ENCODE data around the gene APOA1. TPM values are rescaled to one million over a fixed set of nuclear protein-coding genes. Genes with fewer than 3 reads are reported as not detected.

APOA1 gene
- 11.4 TPM for polyA plus RNA-seq (2013, experiment 1 of 2)
- 16.2 TPM for polyA plus RNA-seq (2013, experiment 2 of 2)

DNA sequence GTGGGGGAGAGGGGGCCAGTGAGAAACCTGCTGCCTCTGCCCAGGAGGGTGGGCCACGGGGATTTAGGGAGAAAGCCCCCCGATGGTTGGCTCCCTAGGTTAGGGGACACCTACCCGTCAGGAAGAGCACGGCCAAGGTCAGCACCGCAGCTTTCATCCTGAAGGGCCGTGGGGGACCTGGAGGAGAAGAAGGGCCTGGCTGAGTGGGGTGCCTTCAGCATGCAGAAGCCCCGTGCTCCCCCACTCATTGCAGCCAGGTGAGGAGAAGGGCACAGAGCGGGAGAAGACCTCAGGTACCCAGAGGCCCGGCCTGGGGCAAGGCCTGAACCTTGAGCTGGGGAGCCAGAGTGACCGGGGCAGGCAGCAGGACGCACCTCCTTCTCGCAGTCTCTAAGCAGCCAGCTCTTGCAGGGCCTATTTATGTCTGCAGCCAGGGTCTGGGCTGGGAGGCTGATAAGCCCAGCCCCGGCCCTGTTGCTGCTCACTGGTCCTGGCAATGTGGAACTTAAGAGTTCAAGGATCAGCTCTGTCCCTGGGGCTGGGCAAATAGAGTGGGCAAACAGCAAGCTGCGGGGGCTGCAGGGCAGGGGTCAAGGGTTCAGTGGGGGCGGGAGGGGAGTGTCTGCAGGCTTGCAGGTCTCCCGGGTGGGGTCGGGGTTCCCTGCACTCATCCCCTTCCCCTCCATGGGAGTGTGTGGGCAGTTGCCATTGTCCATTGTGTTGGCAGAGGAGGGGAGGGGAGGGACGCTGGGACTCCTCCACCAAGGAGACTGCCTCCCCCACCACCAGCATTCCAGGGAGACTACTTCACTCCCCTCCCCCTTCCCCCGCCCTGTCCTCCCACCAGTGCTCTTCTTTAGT, at the start of gene APOA1:
APOA1 (minus strand) TSS at position 392 of the 861 bp plus-strand sequence; CDS start at position 157, 235 bp downstream.
- H3K4me3 ChIP-seq (ENCODE audit: low read length), result no peak within 1 kb of the TSS
- H3K36me3 ChIP-seq (ENCODE audit: insufficient read depth, low read length), result no peaks in the 10 kb centered on the region
- H3K27me3 ChIP-seq (ENCODE audit: insufficient read depth, low read length), result peaks cover 7% of the 10 kb centered on the region
- H3K27ac ChIP-seq (ENCODE audit: low read depth, low read length), result peak within 1 kb of the TSS; percentile 28; the same call in 1 of the 2 replicates
- H3K9me3 ChIP-seq (ENCODE audit: insufficient read depth, low read depth, low read length), result no peaks in the 10 kb centered on the region
- H3K4me1 ChIP-seq (ENCODE audit: insufficient read depth, low read length), result peaks cover 5% of the 10 kb centered on the region; the same call in 1 of the 2 replicates
- no peak within 1 kb of the TSS for H3K9ac ChIP-seq (ENCODE audit: low read depth, low read length)
- WGBS, result 76% methylated on average over 15 of the region's 19 CpGs

DNA sequence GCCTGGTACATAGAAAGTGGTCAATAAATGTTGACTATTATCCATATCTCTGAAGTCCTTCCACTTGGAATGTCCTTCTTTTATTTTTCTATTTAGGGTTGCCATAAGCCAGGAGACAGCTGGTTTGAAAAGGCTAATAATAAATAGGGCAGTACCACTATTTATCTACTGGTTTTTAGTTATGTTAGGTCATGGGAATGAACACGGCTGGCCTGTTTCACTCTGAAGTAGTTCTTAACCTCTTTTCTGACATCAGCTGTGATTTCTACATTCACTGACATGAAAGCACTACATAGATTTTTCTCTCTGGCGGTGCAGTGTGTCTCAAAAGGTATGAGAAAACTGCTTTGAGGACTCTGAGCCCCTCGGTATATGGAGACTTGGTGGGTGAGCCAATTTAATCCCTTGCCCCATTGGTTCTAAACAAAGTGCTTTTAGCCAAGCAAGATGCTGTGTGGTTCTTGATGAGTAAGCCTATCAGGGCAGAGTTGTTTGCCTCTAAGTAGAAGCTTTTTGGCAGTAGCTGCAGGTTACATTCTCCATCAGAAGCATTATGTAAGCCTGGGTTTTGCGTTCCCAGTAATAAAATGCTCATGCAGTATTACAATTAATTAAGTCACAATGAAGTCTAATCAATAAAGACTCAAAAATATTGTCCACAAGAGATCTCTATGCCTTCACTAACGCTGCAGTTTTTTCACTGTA, 48.7 kb upstream of the APOA1 start:
- 98% methylated on average over 4 of the region's 5 CpGs for WGBS
- H3K27me3 ChIP-seq (ENCODE audit: insufficient read depth, low read length), result no peaks in the 10 kb centered on the region
- no peak overlapping the region for H3K27ac ChIP-seq (ENCODE audit: low read depth, low read length)
- no peak overlapping the region for H3K9ac ChIP-seq (ENCODE audit: low read depth, low read length)
- no peaks in the 10 kb centered on the region for H3K4me1 ChIP-seq (ENCODE audit: insufficient read depth, low read length)
- H3K9me3 ChIP-seq (ENCODE audit: insufficient read depth, low read depth, low read length), result no peaks in the 10 kb centered on the region
- no peak overlapping the region for H3K4me3 ChIP-seq (ENCODE audit: low read length)
- peaks cover 2% of the 10 kb centered on the region; the same call in 1 of the 2 replicates for H3K36me3 ChIP-seq (ENCODE audit: insufficient read depth, low read length)

GRCh38 chr11:116882386-116882785, 45.0 kb upstream of the APOA1 start:
- no peaks in the 10 kb centered on the region for H3K27me3 ChIP-seq (ENCODE audit: insufficient read depth, low read length)
- no peaks in the 10 kb centered on the region for H3K4me1 ChIP-seq (ENCODE audit: insufficient read depth, low read length)
- H3K9me3 ChIP-seq (ENCODE audit: insufficient read depth, low read depth, low read length), result no peaks in the 10 kb centered on the region
- H3K9ac ChIP-seq (ENCODE audit: low read depth, low read length), result no peak overlapping the region
- no peaks in the 10 kb centered on the region for H3K36me3 ChIP-seq (ENCODE audit: insufficient read depth, low read length)
- H3K4me3 ChIP-seq (ENCODE audit: low read length), result no peak overlapping the region
- H3K27ac ChIP-seq (ENCODE audit: low read depth, low read length), result no peak overlapping the region

GRCh38 chr11:116881143-116881542, 43.7 kb upstream of the APOA1 start:
- Histone ChIP-seq H3K27me3 (ENCODE audit: insufficient read depth, low read length) (no peaks in the 10 kb centered on the region), H3K4me1 (ENCODE audit: insufficient read depth, low read length) (no peaks in the 10 kb centered on the region), H3K27ac (ENCODE audit: low read depth, low read length) (no peak overlapping the region), H3K9ac (ENCODE audit: low read depth, low read length) (no peak overlapping the region), H3K36me3 (ENCODE audit: insufficient read depth, low read length) (no peaks in the 10 kb centered on the region), H3K4me3 (ENCODE audit: low read length) (no peak overlapping the region), H3K9me3 (ENCODE audit: insufficient read depth, low read depth, low read length) (no peaks in the 10 kb centered on the region)
- 93% methylated on average over 6 of the region's 6 CpGs for WGBS

DNA sequence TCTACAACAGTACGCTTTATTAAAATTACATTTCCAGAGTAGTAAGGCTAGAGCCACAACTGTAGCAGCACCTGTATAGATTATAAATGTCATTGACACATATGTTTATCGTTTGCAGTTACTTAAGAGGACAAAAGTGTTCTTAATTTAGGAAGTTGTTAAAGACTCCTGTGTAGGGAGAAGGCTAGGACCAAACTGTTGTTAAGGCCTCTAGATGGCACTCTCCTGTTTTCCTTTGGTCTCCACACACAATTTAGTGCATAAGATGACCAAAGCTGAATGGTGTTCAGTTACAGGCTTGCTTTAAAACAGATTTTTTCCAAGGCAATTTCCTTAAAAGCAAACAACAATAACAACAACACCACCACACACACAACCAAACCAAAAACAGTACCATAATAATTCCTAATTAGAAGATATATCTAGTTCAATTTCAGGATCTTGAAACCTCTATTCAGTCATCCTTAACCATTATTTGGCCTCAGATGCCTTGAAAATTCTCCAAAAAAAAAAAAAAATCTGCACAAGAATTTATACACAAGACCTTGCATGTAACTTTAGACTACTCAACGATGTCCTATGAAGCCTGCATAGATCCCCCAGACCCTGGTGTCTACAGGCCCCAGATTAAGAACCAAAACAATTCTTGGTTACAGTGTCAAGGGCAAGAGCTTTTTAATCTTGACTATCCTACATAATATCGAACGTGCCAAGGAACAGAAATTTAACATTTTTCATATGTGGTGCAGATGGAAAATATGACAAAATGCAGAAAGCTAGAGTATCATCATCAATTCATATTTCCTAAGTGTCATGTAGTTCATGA, 42.6 kb upstream of the APOA1 start:
- H3K4me1 ChIP-seq (ENCODE audit: insufficient read depth, low read length), result no peaks in the 10 kb centered on the region
- no peak overlapping the region for H3K4me3 ChIP-seq (ENCODE audit: low read length)
- no peaks in the 10 kb centered on the region for H3K9me3 ChIP-seq (ENCODE audit: insufficient read depth, low read depth, low read length)
- H3K36me3 ChIP-seq (ENCODE audit: insufficient read depth, low read length), result peaks cover 9% of the 10 kb centered on the region
- WGBS, result 67% methylated on average over 3 of the region's 5 CpGs
- H3K27ac ChIP-seq (ENCODE audit: low read depth, low read length), result no peak overlapping the region
- no peak overlapping the region for H3K9ac ChIP-seq (ENCODE audit: low read depth, low read length)
- no peaks in the 10 kb centered on the region for H3K27me3 ChIP-seq (ENCODE audit: insufficient read depth, low read length)

GRCh38 chr11:116876656-116877055, 39.2 kb upstream of the APOA1 start:
- Histone ChIP-seq H3K9me3 (ENCODE audit: insufficient read depth, low read depth, low read length) (no peaks in the 10 kb centered on the region), H3K36me3 (ENCODE audit: insufficient read depth, low read length) (peaks cover 41% of the 10 kb centered on the region), H3K9ac (ENCODE audit: low read depth, low read length) (no peak overlapping the region), H3K27me3 (ENCODE audit: insufficient read depth, low read length) (no peaks in the 10 kb centered on the region), H3K27ac (ENCODE audit: low read depth, low read length) (no peak overlapping the region), H3K4me3 (ENCODE audit: low read length) (no peak overlapping the region), H3K4me1 (ENCODE audit: insufficient read depth, low read length) (no peaks in the 10 kb centered on the region)
- WGBS, result 93% methylated on average over 8 of the region's 8 CpGs

DNA sequence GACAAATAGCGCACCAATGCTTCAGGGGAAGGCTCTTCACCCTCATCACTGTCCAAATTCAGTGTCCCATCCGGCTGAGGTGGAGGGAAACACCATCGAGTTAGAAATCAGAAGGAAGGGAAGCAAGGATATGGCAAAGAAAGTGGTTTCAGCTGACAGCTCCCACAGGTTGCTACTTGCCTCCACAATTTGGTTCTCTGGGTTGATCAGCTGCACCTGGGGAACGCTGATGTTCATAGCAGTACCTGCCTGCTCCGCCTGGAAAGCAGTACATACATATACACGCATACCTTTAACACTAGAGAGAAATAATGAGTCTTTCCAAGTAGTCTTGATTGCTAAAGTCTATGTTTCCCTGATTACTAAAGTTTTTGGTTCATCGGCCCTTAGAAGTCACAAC, 37.8 kb upstream of the APOA1 start:
- Histone ChIP-seq H3K36me3 (ENCODE audit: insufficient read depth, low read length) (peaks cover 56% of the 10 kb centered on the region), H3K27ac (ENCODE audit: low read depth, low read length) (no peak overlapping the region)
- WGBS, result 95% methylated on average over 7 of the region's 7 CpGs

DNA sequence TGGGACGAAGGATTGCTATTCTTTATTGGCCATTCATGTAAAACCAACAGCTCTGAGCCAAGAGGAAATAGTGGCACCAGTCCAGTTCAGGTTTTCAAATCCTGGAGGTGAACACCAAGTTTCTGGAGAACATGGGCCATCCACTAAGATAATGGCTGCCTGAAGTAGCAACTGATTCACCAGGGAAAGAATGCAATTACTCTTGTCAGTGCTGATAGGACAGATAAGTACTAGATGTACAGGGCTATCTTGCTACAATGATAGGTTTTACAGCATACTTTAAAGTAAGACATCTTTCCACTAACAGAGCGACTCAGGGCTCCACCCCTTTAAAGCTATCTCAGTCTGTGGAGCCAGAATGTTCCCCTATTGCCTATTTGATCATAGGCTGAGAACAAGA, 36.8 kb upstream of the APOA1 start:
- no peak overlapping the region for H3K27ac ChIP-seq (ENCODE audit: low read depth, low read length)
- WGBS, result 91% methylated on average over 2 of the region's 2 CpGs
- no peak overlapping the region for H3K9ac ChIP-seq (ENCODE audit: low read depth, low read length)
- peaks cover 65% of the 10 kb centered on the region for H3K36me3 ChIP-seq (ENCODE audit: insufficient read depth, low read length)
- no peak overlapping the region for H3K4me3 ChIP-seq (ENCODE audit: low read length)
- H3K9me3 ChIP-seq (ENCODE audit: insufficient read depth, low read depth, low read length), result no peaks in the 10 kb centered on the region
- H3K4me1 ChIP-seq (ENCODE audit: insufficient read depth, low read length), result no peaks in the 10 kb centered on the region
- H3K27me3 ChIP-seq (ENCODE audit: insufficient read depth, low read length), result no peaks in the 10 kb centered on the region

More for the DNA sequence above, 37.8 kb upstream of the APOA1 start:
- no peaks in the 10 kb centered on the region for H3K4me1 ChIP-seq (ENCODE audit: insufficient read depth, low read length)
- no peak overlapping the region for H3K4me3 ChIP-seq (ENCODE audit: low read length)
- H3K9ac ChIP-seq (ENCODE audit: low read depth, low read length), result no peak overlapping the region
- H3K9me3 ChIP-seq (ENCODE audit: insufficient read depth, low read depth, low read length), result no peaks in the 10 kb centered on the region
- no peaks in the 10 kb centered on the region for H3K27me3 ChIP-seq (ENCODE audit: insufficient read depth, low read length)

DNA sequence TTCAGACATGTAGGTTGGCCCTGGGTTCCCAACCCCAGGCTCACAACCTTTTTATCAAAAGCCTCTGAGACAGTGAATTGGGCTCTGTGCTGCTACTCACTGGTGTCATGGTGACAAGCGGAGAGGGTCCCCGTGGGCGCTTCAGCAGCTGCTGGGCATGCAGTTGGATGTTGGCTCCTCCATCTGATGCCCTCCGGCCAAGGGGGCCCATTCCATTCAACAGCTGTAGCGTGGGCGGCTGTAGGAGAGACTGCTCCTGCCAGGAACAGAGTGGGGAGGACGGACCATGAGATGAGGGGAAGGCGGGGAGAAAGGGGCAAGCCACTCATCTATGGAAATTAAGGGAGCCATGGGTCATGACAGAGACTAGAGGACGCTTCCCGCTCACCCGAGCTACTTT, 36.0 kb upstream of the APOA1 start:
- Histone ChIP-seq H3K9me3 (ENCODE audit: insufficient read depth, low read depth, low read length) (no peaks in the 10 kb centered on the region), H3K4me3 (ENCODE audit: low read length) (no peak overlapping the region), H3K9ac (ENCODE audit: low read depth, low read length) (no peak overlapping the region), H3K4me1 (ENCODE audit: insufficient read depth, low read length) (no peaks in the 10 kb centered on the region), H3K27me3 (ENCODE audit: insufficient read depth, low read length) (no peaks in the 10 kb centered on the region), H3K36me3 (ENCODE audit: insufficient read depth, low read length) (peaks cover 74% of the 10 kb centered on the region), H3K27ac (ENCODE audit: low read depth, low read length) (no peak overlapping the region)
- 97% methylated on average over 11 of the region's 11 CpGs for WGBS

GRCh38 chr11:116871248-116871647, 33.8 kb upstream of the APOA1 start:
- Histone ChIP-seq H3K36me3 (ENCODE audit: insufficient read depth, low read length) (peaks cover 92% of the 10 kb centered on the region), H3K9ac (ENCODE audit: low read depth, low read length) (no peak overlapping the region), H3K4me1 (ENCODE audit: insufficient read depth, low read length) (no peaks in the 10 kb centered on the region), H3K27ac (ENCODE audit: low read depth, low read length) (no peak overlapping the region), H3K9me3 (ENCODE audit: insufficient read depth, low read depth, low read length) (no peaks in the 10 kb centered on the region), H3K4me3 (ENCODE audit: low read length) (no peak overlapping the region), H3K27me3 (ENCODE audit: insufficient read depth, low read length) (no peaks in the 10 kb centered on the region)
- WGBS, result 92% methylated on average over 3 of the region's 3 CpGs

GRCh38 chr11:116870054-116870453, 32.6 kb upstream of the APOA1 start:
- Histone ChIP-seq H3K9ac (ENCODE audit: low read depth, low read length) (no peak overlapping the region), H3K27ac (ENCODE audit: low read depth, low read length) (no peak overlapping the region), H3K4me1 (ENCODE audit: insufficient read depth, low read length) (no peaks in the 10 kb centered on the region), H3K4me3 (ENCODE audit: low read length) (no peak overlapping the region), H3K27me3 (ENCODE audit: insufficient read depth, low read length) (no peaks in the 10 kb centered on the region), H3K9me3 (ENCODE audit: insufficient read depth, low read depth, low read length) (no peaks in the 10 kb centered on the region), H3K36me3 (ENCODE audit: insufficient read depth, low read length) (peaks cover 96% of the 10 kb centered on the region)
- 98% methylated on average over 3 of the region's 3 CpGs for WGBS
